ENCODE data around the gene FRMD4A.
"Not testable (repeated sequence)": the region's sequence is repeated elsewhere in the genome, so short reads cannot be mapped to it uniquely, and the experiment has no call there.

The FRMD4A gene

DNA sequence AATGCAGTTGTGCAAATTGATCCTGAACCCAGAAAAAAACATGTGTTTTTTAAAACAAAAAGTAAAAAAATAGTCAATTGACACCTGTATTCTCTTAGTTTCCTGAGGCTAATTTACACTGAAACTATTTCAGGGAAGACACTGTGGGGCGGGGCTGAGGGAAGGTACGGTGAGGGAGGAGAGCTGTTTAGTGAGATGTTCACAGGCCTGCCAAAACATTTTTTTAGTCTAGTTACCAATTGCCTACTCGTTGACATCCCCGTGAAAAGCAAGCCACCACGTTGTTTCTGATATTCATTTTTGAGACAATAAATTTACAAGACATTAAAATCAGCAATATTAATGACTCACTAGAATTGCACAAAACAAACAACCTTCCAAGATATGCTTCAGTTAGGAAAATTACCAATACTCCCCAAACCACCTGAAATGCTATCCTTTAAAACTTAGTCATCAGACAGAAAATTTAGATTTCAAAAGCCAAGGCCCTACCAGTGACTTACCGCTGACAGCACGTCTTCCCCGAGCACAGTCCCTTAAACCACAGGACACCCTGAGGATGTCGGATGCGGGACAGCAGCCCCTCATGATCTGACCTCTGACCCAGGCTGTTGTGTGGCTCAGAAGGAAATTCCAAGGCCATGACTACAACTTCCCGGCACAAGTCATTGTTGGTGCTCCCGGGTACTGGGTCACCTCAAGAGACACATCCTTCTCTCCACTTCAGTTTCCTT lies 464.8 kb downstream of the FRMD4A start:
- no peak for DNase-seq

DNA sequence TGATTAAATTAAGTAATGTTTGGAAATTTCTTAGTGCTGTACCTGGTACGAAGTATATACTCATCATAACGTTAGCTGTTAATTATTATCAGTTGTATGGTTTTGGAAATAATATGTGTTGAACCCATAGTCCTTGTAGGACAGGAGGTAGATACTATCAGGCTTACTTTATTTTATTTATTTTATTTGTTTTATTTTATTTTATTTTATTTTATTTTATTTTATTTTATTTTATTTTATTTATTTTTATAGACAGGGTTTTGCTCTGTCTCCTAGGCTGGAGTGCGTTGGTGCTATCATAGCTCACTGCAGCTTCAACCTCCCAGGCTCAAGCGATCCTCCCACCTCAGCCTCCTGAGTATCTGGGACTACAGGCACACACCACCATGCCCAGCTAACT lies 465.5 kb downstream of the FRMD4A start:
- not testable (repeated sequence) for DNase-seq

DNA sequence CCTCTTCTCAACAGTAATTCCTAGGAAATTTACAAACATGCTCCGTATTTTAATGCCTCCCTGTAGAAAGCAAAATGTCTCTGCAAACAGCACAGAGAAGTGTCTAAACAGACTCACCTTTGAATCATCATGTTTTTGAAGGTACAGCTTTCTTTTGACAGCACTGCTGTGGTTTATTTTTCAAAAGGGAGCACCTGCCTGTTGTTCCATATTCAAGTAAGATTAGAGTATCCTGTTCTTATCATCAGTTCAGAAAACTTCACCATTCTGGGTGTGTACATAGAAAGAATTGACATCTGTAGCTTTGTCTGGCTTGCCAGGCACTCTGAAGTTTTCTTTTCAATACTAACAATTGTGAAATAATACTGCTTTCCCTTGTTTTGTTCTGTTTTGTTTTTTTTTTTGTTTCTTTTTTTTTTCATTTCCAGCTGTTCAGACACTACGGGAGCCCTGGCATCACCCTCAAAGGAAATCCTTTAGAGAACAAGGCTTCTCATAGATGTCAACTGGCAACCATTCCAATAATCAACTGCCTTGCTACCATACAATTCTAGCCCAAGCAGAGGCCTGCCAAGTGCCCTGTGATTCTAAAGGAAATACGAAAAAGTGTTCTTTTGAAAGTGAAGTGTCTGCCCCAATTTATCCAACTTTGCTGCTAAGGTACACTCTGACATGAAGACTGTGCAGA lies 468.0 kb downstream of the FRMD4A start:
- DNase-seq = no peak

DNA sequence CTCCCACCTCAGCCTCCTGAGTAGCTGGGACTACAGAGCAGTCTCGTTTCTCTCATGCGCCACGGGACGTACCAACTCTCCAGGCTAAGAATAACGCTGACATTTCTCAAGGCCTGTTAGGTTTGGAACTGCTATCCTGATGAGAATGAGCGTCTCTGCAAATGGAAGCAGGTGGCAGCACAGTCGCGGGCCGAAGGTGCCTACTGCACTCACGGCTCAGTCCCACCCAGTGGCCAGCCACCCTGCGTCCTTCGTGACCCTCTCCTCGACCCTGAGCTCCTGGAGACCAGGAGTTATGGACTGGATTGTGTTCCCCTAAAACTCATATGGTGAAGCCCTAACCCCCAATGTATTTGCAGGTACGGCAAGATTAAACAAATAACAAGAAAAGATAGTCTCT lies 469.8 kb downstream of the FRMD4A start:
- no peak for DNase-seq

DNA sequence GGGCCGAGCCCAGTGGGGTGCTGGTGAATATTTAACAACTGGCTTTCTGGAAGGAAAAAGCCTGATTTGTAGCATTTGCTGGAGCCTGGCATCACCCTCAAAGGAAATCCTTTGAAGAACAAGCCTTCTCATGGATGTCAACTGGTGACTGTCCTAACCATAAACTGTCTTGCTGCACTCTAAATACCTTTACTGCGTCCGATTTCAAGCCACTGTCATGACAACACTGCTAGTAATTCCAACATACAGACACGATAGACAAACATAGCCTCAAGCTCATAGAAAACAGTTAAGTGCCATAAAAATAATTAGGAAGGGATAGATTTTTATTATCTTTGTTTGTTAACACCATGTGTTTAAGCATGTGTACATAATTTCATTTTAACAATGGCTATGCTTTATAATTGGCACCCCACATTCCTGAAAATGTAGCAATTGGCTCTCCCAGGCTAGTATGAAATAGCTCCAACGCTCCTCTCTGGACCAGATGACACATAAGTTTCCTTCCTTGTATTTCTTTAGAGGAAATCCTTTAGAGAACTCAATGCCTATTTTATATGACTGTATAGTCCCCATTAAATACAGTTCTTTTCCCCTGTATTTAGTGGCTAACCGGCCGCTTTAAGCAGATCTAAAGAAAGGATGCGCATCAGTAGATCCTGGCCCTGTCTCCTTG lies 470.6 kb downstream of the FRMD4A start:
- DNase-seq = no peak

DNA sequence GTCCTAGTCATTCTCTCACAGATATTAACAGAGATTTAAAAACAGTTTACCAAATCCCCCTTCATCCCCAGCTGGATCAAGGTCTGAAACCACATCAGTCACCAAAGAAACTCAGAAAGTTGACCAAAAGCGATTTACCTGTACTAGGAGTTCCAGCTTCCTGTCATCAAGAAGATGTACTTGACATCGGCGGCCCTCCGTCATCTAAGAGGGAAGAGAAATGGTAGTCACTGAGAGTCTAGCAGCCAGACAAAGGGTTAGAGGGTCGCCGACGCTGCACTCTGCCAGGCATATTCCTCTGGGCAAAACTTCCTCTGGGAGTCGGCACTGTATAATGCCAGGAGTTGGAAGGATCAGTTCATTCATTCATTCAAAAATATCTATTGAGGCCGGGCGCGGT lies 472.0 kb downstream of the FRMD4A start:
- no peak for DNase-seq

DNA sequence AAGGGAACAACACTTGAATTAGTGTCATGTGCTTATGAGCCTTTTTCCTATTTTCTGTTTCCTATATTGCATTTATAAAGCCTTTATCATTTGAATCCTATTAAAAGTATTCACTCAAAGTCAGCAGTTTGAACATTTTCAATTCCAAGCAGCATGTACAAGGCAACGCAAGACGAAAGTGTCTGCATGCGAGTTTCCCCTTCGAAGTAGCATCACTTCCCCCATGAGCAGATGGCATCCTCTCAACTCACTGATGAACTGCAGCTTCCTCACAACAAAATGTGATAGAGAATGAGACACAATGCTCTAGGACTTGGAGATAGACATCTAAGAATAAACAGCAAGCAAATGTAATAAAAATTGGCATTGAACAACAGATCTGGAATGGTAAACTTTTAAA lies 473.3 kb downstream of the FRMD4A start:
- no peak for DNase-seq

DNA sequence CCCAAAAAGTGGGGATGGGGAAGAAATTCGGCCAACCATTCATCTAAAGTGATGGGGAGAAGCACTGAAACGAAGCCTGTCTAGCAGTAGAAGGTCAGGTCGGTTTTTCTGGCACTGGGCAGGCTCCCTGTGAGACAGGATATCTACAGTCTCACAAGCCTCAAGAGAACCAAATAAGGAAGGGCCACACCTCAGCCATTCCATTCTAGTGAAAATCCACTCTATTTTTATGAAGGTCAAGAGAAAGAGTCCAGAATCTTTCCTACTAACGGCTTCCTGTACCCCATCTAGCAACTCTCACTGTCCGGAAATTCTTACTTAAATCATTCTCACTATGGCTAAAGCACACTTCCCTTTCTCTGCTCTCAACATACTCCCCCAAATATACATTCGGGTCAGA lies 476.9 kb downstream of the FRMD4A start:
- DNase-seq = no peak

DNA sequence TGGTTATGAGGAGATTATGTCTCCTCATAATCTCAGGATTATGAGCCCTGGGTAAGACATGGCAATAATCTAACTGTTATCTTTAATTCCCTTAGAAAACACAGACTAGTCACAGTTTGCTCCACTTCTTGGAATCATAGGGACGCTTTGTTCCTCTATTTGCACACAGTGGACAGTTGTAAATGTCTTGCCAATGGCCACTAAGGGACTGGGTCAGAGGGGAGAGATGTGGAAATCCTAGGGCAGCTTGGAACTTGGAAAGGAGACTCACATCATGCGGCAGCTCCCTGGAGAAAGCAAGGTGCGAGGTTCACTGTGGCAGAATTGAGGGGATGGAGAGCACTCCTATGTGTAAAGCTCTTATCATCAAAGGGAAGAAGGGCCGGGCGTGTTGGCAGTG lies 477.9 kb downstream of the FRMD4A start:
- DNase-seq = no peak

DNA sequence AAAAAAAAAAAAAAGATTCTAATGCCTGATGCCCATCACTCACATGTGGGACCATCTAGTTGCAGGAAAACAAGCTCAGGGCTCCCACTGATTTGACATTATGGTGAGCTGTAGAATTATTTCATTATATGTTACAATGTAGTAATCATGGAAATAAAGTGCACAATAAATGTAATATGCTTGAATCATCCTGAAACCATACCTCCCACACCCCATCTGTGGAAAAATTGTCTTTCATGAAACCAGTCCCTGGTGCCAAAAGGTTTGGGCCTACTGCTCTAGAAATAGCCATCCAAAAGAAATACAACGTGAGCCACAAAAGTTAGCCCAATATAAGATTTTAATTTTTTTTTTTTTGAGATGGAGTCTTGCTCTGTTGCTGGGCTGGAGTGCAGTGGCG lies 478.8 kb downstream of the FRMD4A start:
- no peak for DNase-seq

DNA sequence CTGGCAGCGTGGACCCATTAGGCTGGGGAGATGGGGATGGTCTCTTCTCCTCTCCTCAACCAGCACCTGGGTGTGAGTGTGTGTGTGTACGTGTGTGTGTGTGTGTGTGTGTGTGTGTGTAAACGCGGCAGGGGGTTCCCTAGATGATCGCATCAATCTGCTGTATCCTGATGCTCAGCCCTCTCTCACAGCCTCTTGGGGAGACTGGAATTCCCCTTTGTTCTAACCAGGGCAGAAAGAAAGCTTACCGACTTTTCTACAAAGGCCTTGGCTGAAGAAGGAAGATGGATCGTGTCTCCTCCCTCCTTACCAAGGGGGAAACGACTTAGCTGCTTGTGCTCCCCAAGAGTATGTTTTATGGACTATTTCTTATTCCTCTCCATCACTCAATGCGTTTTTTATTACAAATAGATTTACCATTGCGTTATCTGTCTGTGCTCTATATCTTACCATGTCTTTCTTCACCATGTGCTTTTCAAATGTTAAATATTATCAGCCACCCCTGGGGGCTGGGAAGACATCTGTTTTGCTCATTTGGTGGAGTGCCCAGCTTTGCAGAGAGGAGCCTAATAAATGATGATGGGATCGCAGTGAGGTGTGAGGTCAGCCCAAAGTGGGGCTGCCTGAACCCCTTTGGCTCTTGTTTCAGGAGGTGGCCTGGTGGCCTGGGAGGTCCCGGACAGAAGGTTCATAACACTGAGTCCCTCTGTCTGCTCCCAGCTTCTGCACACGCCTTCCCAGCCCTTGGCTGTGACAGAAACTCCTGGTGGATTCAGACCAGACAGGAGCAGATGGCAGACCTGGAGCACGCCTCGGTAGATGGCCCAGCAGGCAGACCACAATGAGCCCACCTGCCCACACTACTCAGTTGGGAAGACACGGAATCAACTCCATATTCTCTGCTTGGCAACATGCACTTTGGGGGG lies 481.9 kb downstream of the FRMD4A start:
- no peak for DNase-seq

DNA sequence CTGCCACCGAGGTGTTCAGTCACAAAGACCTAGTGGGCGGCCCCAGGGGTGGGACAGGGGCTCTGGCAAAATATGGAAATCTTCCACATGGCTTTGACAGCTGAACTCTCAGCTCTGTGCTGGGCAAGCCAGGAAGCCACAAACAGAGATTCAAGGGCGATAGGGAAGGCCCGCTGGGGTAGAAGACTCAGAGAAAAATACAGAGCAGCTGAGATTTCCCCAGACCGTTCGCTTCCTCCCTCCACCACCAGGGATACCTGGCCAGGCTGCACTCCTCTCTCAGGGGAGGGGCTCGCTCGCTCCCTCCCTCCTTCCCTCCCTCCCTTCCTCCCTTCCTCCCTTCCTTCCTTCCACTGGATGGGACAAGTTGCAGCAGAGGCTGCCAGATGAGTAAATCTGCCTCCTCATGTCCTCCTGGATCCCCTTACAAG lies 483.5 kb downstream of the FRMD4A start:
- DNase-seq = no peak

DNA sequence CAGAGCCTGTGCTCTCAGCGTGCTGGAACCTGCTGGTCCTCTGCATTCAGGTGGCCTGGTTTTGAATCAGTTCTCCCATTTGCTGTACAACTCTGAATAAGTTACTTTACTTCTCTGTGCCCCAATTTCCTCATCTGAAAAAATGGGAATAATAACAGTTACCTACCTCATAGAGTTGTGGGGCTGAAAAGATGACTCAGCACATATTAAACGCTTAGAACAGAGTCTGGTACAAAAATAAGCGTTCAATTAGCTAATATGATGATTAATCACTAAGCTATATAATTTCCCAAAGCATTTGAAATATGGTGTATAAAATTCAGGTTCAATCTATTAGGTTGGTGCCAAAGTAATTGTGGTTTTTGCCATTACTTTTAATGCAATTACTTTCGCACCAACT lies 484.8 kb downstream of the FRMD4A start:
- DNase-seq = no peak

DNA sequence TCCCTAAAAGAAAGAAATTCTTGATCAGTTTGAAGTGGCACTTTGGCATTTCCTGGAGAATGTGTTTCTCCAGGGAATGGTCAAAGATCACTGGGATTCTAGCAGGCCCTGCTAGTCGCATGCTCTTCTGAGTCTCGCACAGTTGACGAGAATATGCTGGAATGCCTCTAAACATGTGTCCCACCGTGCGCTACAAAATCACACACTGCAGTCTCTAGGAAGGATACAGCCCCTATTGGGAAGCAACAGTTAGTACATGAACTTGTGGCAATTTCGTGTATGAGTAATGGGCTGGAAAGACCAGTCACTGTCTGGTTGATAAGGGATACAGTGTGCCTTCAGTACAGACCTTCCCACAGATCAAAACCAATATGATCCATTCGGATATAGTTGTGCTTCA lies 486.1 kb downstream of the FRMD4A start:
- DNase-seq = no peak

DNA sequence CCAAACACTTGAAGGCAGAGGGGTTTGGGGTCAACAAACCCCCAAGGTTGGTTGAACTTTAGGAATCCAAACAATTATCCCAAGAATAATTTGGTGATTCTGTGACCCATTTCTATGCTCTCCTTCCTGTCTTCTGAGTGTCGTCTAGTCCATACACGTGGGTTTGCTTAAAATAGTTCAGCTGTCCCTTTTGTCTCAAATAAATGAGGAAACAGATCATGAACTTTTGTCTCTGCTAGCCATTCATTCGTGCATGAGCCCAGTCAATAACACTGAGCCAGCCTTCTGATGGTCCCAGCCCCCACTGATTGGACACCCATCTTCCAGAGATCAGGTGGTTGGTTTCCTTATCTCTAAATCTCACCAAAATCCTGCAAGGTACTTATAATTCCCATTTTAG lies 488.6 kb downstream of the FRMD4A start:
- no peak for DNase-seq

DNA sequence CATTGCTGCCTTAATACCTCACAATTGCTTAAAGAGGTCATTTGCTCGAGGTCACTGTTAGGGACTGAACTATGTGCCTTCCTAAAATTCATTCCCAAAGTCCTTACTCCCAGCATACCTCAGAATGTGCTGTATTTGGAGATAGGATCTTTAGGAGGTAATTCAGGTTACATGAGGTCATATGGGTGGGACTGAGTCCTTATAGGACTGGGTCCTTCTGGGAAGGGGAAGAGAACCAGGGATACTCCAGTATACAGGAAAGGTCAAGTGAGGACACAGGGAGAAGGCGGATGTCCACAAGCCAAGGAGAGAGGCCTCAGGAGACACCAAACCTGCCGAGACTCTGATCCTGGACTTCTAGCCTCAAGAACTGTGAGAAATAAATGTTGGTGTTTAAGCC lies 490.7 kb downstream of the FRMD4A start:
- no peak for DNase-seq

DNA sequence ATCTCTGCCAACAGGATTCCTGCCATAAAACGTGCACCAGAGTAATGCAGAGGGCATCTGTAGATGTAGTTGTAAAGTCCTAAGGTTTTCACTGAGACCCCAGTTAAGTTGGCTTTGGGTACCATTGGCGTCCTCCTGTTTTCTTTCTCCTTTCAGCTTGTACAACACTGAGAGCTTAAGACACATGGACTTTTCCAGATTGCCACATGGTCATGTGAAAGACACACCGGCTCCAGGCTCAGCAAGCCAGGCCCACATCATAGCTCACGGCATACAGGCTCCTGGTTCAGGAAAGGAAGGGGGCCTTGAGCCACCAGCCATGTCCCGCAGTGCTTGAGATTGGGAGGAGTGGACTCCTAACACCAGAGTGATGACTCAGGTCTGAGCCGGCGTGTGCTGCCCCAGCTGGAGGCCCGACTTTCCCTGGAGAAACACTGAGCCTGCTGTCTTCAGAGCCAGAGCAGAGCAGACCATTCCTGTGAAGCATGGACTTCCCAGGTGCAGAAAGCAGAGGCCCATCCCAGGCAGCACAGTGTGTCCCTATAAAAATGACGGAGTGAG lies 491.2 kb downstream of the FRMD4A start:
- DNase-seq = no peak

DNA sequence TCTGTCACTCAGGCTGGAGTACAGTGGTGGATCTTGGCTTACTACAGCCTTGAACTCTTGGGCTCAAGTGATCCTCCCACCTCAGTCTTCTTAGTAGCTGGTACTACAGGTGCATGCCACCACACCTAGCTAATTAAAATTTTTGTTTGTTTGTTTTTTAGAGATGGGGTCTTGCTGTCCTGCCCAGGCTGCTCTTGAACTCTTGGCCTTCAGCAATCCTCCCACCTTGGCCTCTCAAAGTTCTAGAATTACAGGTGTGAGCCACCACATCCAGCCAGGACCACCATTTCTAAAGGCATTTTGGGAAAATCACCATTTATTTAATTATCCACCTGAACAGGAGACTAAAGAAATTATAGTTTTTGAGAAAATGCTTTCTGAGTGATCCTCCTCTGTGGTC lies 491.7 kb downstream of the FRMD4A start:
- no peak for DNase-seq

DNA sequence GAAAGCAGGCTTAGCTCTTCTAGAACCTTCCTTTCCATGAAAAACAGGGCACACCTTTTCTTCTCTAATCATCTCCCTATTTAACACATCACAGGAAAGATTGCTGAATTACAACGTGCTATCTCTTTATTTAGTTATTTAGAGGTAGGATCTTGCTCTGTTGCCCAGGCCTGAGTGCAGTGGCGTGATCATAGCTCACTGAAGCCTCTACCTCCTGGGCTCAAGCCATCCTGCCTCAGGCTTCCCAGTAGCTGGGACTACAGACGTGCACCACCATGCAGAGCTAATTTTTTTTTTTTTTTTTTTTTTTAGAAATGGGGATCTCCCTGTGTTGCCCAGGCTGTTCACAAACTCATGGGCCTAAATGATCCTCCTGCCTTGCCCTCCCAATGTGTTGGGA lies 492.8 kb downstream of the FRMD4A start:
- DNase-seq = no peak

DNA sequence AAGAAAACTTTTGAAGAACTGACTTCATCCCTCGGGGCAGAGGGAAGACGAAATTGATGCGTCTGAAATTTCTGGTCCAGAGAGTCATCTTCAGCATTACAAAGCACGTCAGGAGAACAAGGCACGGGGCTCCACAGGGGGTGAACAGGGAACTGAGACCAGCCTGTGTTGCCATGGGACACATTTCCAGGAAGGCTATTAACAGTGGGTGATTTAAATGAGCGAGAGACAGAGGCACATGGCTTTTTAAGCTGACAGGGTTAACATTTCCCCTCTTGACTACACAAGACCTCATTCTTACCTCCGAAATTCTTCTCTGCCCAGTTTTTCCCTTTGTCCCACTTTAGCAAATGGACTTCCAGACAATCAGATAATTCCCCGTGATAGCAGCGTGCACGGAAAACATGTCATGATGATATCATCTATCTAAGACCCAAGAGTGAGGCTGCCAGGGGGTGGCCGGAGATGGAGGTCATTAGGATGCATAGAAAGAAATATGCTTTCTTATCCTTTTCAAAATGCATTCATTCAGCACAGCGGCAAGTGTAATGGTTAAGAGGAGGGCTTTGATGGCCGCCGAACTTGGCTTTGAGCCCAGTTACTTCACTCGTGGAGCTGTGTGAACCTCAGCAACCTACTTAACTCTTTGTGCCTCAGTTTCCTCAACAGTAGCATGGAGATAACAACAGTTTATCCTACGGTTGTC lies 496.0 kb downstream of the FRMD4A start:
- DNase-seq = no peak

DNA sequence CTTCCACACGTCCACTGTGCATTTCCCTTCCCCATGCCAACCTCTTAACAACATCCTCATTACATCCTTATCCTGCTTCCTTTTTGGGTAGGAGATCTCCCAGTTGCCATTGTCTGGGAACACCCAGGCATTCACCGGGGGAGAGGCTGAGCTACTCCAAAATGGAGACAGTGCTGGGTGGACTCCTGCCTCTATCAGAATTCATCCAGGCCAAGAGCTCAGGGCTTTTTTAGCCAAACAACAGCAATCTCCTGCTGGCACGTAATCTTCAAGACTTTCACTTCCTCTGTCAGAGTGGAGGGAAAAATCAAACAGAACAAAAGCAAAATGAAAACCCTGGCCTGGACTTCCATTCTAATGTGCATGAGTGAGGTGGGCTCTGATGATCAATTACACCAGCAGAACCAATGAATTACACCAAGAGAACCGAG lies 499.0 kb downstream of the FRMD4A start:
- DNase-seq = no peak

DNA sequence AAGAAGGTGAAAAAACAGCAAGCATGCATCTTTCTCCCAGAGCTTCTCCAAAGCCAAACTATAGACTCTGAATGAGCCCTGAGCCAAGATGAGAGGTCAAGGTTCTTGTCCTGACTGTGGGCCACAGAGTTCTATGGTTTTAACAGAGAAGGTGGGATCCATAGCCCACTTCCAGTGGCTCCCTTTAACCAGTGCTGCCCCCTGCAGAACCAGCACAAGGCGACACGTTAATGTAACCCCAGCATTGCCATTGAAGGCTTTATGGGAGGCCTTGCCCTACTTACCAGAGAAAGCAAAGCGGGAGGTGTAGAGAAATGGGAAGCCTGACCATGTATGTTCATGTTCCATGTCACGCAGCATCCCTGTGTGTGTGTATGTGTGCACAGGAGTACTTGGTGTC lies 500.3 kb downstream of the FRMD4A start:
- DNase-seq = no peak
